Measurements from ENCODE around the gene ZNF563.

The ZNF563 gene

DNA sequence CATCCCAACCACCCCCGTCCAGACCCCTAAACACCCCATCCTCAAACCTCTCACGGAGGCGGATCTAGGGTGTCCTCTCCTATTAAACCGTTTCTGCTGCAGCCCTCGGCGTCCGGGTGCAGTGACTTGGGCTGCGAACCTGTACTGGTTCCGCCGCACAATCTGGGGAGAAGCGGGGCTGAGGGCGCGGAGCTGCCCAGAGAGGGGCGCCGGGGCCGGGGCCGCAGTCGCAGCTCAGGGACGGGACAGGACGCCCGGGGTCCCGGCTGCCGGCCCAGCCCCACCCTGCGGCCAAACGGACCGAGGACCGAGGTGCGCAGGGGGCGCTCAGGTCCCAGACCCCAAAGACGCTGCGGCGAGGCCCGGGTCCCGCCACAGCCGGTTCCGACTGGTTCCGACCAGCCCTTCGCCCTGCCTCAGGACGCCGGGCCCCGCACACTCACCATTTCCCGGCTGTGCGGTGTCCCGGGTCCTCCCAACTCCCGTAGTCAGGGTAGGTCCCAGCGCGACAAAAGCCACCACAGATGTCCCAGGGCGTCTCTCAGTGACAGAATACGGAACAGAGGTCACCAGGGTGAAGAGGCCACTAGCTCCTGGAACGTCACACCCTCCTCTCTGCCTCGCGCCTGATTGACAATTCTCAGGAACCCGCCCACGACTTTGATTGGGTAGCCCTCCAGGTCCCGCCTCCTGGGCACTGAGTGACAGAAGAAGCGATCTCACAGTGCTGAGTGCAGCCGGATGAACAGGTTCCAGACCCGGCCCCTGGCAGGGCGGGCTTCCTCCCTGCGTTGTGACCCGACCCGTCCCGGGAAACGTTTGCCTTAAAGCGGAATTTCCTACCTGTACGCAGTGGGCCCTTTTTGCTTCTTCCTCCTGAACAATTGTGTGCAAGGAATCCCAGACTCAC lies 38.9 kb downstream of the ZNF563 start, which contains the start of gene ZNF44:
ZNF44 (minus strand) TSS at position 635 of the 910 bp plus-strand sequence; CDS start at position 446, 189 bp downstream.
- DNase-seq (ENCODE audit: low read depth) = peak; percentile 92

DNA sequence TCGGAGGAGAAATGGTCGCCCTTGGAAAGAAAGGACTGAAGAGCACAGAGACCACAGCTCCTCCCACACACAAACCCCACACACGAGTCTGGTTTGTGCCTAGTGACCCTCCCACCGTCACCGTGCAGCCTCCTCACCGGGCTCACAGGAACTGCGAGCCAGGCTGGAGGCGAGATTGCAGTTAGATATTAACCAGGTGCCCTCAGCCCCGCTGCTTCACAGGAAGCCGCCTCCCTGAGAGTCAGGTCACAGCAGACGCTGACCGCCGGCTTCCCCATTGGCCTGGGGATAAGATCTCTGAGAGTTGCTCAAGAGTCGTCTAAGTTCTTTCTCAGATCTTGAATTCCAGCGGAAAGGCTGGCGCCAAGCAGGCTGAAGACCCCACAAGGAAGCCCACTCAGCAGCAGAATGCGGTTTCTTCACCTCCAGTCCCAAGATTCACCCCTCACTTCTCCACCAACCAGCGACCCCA lies 39.6 kb downstream of the ZNF563 start:
- peak; percentile 15 for DNase-seq (ENCODE audit: low read depth)

GRCh38 chr19:12289790-12290065 lies 43.7 kb downstream of the ZNF563 start:
- no peak for DNase-seq (ENCODE audit: low read depth)

DNA sequence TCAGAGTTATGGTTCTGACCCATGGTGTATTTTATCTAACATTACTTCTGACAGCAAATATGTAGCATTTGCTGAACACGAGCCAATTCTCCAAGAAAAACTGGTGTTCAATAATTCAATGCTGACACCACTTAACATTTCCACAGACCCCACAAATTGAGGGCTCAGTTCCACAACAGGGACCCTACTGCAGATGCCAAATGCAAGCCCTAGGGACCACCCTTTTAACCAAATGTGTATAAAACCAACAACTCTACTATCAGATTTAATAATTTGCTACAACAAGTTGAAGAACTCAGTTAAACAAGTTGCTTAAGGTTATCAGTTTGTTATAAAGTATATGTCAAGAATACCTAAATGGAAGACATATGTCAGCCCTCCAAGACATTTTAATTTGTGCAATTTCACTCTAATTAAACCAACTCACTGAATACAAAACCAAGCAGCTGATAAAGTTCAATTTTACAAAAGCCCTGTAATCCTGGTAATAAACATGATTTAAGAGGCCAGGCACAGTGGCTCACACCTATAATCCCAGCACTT lies 45.4 kb downstream of the ZNF563 start:
- DNase-seq (ENCODE audit: low read depth) = no peak

DNA sequence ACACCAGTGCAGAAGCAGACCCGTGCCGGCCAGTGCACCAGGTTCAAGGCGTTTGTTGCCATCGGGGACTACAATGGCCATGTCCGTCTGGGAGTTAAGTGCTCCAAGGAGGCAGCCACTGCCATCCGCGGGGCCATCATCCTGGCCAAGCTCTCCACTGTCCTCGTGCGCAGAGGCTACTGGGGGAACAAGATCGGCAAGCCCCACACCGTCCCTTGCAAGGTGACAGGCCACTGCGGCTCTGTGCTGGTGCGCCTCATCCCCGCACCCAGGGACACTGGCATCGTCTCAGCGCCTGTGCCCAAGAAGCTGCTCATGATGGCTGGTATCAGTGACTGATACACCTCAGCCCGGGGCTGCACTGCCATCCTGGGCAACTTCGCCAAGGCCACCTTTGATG lies 48.8 kb downstream of the ZNF563 start:
- DNase-seq (ENCODE audit: low read depth) = no peak

- DNase-seq (ENCODE audit: low read depth) = no peak
Observed at GRCh38 chr19:12284226-12284625, 49.2 kb downstream of the ZNF563 start.

DNA sequence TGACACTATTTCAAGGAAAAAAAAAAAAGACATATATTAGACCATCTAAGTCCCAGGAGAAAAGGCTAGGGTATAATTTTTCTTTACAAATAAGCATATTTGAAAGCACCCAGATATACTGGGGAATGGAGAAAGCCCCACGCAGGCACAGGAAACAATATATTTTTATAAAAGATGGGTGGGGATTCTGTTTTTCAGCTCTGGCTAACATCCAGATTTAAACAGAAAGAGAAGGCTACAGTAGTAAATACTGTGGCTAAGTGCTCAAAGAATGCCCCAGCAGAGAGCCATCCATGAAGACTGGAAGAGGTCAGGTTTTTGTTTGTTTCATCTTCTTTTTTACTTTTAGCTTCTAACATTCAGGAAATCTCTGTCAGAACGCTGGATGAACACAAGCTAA lies 54.7 kb downstream of the ZNF563 start:
- DNase-seq (ENCODE audit: low read depth) = no peak

- no peak for DNase-seq (ENCODE audit: low read depth)
Observed at GRCh38 chr19:12272980-12273901, 60.2 kb downstream of the ZNF563 start.

- DNase-seq (ENCODE audit: low read depth) = no peak
Observed at GRCh38 chr19:12272386-12272785, 61.0 kb downstream of the ZNF563 start.

GRCh38 chr19:12270854-12271253 lies 62.6 kb downstream of the ZNF563 start:
- no peak for DNase-seq (ENCODE audit: low read depth)

All from stimulated activated CD8-positive, alpha-beta memory T cell treated with anti-CD3 and anti-CD28 coated beads, Interleukin-15, amount 100 ng/mL, for 1 hour (primary cell).